RWPE1 (cell line): ENCODE measurements around the gene LILRB5.
"Not testable (repeated sequence)": the region's sequence is repeated elsewhere in the genome, so short reads cannot be mapped to it uniquely, and the experiment has no call there.

ENCODE experiments used
- CTCF ChIA-PET: fragments of 350-600 bp; sonication (Branson Sonifier 250); formaldehyde crosslinking; extraction: SDS; loops from one replicate; lab custom pipeline; 2021; lab: Yijun Ruan, JAX
- POLR2A ChIA-PET: fragments of 400-600 bp; formaldehyde crosslinking; extraction: SDS; loops from one replicate; lab custom pipeline; 2020; ENCODE audit warnings: antibody characterized with exemption; ENCODE audit not compliant: low non-redundant PET; lab: Yijun Ruan, JAX
- DNase-seq: peaks from one replicate; pipeline ENCODE4 v3.0.0; 2012; ENCODE audit warnings: low spot score
- H3K27ac ChIP-seq: fragments of 450-650 bp; 2 replicates; pipeline ENCODE4 v1.5.1; 2017
- TF ChIP-seq, protein P1 (sequence below): fragments of 450-650 bp; conservative IDR thresholded peaks from 2 replicates; pipeline ENCODE4 v1.5.1; 2017; ENCODE audit warnings: low read depth, mild to moderate bottlenecking

The LILRB5 gene

DNA sequence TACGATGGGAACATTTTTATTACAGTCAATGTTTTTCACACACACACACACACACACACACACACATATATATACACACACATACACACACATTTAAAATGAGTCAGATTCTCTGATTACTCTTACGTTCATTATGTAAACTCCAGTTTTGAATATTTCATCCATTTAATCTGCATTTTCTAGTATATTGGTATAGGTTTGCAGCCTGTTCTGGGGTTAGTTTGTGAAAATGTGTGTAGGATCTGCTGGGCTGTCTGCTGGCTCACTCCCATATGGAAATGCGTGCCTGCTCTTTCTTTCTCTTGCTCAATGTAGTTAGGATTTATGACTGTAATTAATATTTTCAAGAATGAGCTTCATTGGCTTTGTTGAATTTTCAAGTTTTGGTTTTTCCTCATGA, 16.7 kb upstream of the LILRB5 start:
- POLR2A ChIA-PET: no interaction called here
- no peak for DNase-seq
- TF ChIP-seq, protein P1, sequence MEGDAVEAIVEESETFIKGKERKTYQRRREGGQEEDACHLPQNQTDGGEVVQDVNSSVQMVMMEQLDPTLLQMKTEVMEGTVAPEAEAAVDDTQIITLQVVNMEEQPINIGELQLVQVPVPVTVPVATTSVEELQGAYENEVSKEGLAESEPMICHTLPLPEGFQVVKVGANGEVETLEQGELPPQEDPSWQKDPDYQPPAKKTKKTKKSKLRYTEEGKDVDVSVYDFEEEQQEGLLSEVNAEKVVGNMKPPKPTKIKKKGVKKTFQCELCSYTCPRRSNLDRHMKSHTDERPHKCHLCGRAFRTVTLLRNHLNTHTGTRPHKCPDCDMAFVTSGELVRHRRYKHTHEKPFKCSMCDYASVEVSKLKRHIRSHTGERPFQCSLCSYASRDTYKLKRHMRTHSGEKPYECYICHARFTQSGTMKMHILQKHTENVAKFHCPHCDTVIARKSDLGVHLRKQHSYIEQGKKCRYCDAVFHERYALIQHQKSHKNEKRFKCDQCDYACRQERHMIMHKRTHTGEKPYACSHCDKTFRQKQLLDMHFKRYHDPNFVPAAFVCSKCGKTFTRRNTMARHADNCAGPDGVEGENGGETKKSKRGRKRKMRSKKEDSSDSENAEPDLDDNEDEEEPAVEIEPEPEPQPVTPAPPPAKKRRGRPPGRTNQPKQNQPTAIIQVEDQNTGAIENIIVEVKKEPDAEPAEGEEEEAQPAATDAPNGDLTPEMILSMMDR: no peak
- H3K27ac ChIP-seq: no peak overlapping the region
- CTCF ChIA-PET: no interaction called here

DNA sequence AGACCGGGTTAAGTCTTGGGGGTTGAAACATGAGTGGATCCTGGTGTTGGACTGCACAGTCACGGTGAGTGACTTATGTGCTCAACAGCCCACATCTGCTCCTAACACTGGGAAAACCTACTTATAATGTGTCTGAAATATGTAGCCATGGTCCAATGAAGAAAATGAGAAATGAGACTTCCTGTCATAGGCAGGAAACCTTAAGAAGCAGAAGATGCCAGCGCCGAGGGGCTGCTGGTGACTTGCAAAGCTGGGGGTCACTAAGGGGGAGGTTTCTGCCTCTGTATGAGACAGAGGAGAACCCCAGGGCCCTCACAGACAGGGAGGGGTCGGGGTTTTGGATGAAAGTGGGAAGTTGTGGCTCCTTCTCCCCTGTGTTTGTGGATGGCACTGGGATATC, 15.1 kb upstream of the LILRB5 start:
- CTCF ChIA-PET, H3K27ac ChIP-seq, DNase-seq, POLR2A ChIA-PET: not testable (repeated sequence)

DNA sequence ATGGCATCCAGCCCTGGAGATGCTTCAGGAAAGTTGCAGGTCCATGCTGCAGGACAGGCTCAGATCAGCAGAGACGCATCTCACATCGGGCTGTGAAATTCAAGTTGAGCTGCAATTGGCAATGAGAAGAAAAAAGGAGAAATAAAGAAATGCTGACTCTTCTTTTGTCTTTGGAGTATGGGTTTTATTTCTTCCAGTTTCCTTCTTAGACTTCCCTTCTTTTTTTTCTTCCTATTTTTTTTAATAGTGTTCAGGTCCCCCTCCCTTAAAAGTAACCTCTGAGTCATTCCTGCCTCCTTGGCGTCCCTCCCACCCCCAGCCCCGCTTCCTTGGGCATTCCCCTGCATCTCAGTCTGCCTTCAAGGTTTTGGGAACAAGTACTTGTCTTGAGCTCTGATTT, 14.5 kb upstream of the LILRB5 start:
- POLR2A ChIA-PET, CTCF ChIA-PET, H3K27ac ChIP-seq, DNase-seq: not testable (repeated sequence)

DNA sequence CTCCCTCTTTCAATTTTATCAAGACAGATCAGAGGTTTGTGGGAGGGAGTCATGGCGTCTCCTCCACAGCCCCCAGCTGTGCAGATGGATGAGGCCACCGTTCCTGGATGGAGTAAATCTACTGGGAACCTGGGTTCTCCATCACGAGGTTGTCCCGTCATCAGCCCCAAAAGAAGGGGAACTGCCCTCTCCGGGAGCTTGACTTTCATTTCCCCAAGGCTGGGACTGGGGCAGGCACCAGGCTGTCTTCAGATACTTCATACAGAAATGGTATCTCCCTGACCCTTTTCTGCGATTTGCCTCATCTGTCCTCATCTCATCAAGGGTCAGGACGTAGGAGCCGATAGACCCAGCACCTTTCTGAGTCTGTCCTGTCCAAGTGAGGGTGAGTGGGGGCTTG, 14.0 kb upstream of the LILRB5 start:
- CTCF ChIA-PET: no interaction called here

DNA sequence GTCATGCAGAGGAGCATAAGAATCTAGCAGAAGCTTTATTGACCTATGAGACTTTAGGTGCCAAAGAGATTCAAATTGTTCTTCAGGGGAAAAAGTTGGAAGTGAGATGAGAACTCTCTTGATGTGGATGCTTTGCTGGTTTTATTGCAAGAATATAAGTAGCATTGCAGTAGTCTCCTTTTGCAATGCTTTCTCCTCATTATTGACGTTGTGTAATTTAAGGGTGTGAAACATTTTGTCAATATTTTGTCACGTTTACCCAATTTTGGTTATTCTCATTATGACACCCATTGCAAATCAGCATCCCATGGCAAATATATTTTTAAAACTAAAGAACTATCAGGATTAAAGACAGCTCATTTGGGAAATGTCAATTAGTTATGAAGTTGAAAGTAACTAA, 11.9 kb upstream of the LILRB5 start:
- H3K27ac ChIP-seq: no peak overlapping the region
- TF ChIP-seq, protein P1: no peak
- POLR2A ChIA-PET: no interaction called here
- DNase-seq: no peak
- CTCF ChIA-PET: no interaction called here

More for the DNA sequence above, 14.0 kb upstream of the LILRB5 start:
- H3K27ac ChIP-seq: no peak overlapping the region
- no peak for DNase-seq
- POLR2A ChIA-PET: no interaction called here
- TF ChIP-seq, protein P1: no peak

DNA sequence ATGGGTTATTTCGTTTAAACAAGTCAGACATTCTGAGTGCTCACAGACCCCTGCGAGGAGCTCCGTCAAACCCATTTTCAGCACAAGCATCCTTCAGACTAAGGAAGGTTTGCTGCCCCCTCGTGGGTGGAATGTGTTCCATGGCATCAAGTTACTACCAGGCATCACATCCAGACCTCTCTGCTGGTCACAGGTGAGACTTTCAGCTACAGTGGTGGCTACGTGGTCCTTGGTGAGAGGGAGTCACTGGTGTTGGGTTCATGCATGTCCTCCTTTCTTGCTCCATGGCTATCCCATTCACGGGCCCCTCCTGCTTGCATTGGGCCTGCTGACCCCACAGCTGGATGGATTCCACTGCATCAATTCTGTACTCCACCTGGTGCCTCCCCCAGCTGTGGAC, 9.1 kb upstream of the LILRB5 start:
- TF ChIP-seq, protein P1: peak; percentile 54
- CTCF ChIA-PET: interaction anchor here (0.5 to 1.2 kb wide), 9 partner anchors 14 to 444 kb away, joined by 3 to 4 read pairs (median 3); no protein-coding TSS in a partner anchor
- no peak overlapping the region for H3K27ac ChIP-seq
- peak; percentile 60 for DNase-seq
- POLR2A ChIA-PET: no interaction called here

DNA sequence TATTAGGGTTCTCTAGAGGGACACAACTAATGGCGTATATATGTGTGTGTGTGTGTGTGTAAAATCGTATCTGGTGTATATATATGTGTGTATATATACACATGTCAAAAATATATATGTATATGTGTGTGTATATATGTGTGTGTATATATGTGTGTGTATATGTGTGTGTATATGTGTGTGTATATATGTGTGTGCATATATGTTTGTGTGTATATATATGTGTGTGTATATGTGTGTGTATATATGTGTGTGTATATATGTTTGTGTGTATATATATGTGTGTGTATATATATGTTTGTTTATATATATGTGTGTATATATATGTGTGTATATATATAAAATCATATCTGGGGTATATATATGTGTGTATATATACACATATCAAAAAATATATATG, 5.4 kb upstream of the LILRB5 start:
- DNase-seq: no peak
- H3K27ac ChIP-seq: no peak overlapping the region
- CTCF ChIA-PET: interaction anchor here (0.7 kb wide), 1 partner anchor 26 kb away, joined by 7 read pairs; no protein-coding TSS in a partner anchor
- TF ChIP-seq, protein P1: no peak
- POLR2A ChIA-PET: no interaction called here

DNA sequence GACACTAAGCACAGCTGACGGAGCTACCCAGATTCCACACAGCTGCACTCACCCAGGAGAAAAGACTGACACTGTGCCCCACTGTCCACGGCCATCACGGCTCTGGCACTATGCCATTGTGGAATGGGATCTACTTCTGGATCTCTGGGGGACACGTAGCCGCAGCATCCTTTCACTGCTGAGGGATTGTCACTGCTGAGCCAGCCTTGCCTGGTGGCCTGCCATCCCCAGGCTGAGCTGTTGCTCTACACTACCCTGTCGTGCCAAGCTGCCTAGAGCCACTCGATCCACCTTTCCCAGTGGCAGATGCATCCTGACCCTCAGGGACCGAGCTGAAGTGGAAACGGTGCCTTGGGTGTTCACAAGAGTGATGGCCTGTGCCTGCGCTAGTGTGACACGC, 5.0 kb upstream of the LILRB5 start:
- H3K27ac ChIP-seq: no peak overlapping the region
- DNase-seq: no peak
- ChIA-PET POLR2A (no interaction called here), CTCF (interaction anchor here (0.7 kb wide), 1 partner anchor 26 kb away, joined by 7 read pairs; no protein-coding TSS in a partner anchor)
- TF ChIP-seq, protein P1: no peak
